ENCODE data around the gene SORL1-AS1.

Gene SORL1-AS1

GRCh38 chr11:121474680-121475079 lies 21.9 kb upstream of the SORL1-AS1 start:
- DNase-seq (ENCODE audit: low read depth in 1 of 2, low spot score in 1 of 2): no peak
- Histone ChIP-seq H3K27ac (replicated peaks) (no peak overlapping the region), H3K4me3 (replicated peaks; ENCODE audit: insufficient read depth, low read length) (no peak overlapping the region), H3K27me3 (ENCODE audit: insufficient read depth, poor library complexity, severe bottlenecking) (no peaks in the 10 kb centered on the region)
- TF ChIP-seq CTCF (IDR thresholded peaks at IDR 0.05; ENCODE audit: insufficient read depth, low read length): no peak
- TF ChIP-seq POLR2AphosphoS5 (IDR thresholded peaks at IDR 0.05; ENCODE audit: low read depth): no peak
- no peak for TF ChIP-seq GABPA (IDR thresholded peaks at IDR 0.05; ENCODE audit: low read depth)
- no peak for TF ChIP-seq SPI1 (IDR thresholded peaks at IDR 0.05; ENCODE audit: borderline replicate concordance, low read depth)
- TF ChIP-seq REST (IDR thresholded peaks at IDR 0.05; ENCODE audit: insufficient replicate concordance, low read depth): no peak

GRCh38 chr11:121473064-121473777 lies 20.5 kb upstream of the SORL1-AS1 start:
- no peak for TF ChIP-seq SPI1 (IDR thresholded peaks at IDR 0.05; ENCODE audit: borderline replicate concordance, low read depth)
- no peak for TF ChIP-seq REST (IDR thresholded peaks at IDR 0.05; ENCODE audit: insufficient replicate concordance, low read depth)
- no peaks in the 10 kb centered on the region for H3K27me3 ChIP-seq (ENCODE audit: insufficient read depth, poor library complexity, severe bottlenecking)
- DNase-seq (ENCODE audit: low read depth in 1 of 2, low spot score in 1 of 2): no peak

GRCh38 chr11:121472312-121472711 lies 19.5 kb upstream of the SORL1-AS1 start:
- Histone ChIP-seq H3K27me3 (ENCODE audit: insufficient read depth, poor library complexity, severe bottlenecking) (no peaks in the 10 kb centered on the region), H3K27ac (replicated peaks) (no peak overlapping the region), H3K4me3 (replicated peaks; ENCODE audit: insufficient read depth, low read length) (no peak overlapping the region)
- DNase-seq (ENCODE audit: low read depth in 1 of 2, low spot score in 1 of 2): no peak
- TF ChIP-seq REST (IDR thresholded peaks at IDR 0.05; ENCODE audit: insufficient replicate concordance, low read depth) (no peak), POLR2AphosphoS5 (IDR thresholded peaks at IDR 0.05; ENCODE audit: low read depth) (no peak), CTCF (IDR thresholded peaks at IDR 0.05; ENCODE audit: insufficient read depth, low read length) (no peak), GABPA (IDR thresholded peaks at IDR 0.05; ENCODE audit: low read depth) (no peak), SPI1 (IDR thresholded peaks at IDR 0.05; ENCODE audit: borderline replicate concordance, low read depth) (no peak)

More at GRCh38 chr11:121473064-121473777, 20.5 kb upstream of the SORL1-AS1 start:
- Histone ChIP-seq H3K27ac (replicated peaks) (no peak overlapping the region), H3K4me3 (replicated peaks; ENCODE audit: insufficient read depth, low read length) (no peak overlapping the region)
